Epidermal melanocyte (primary cell): ENCODE measurements around the gene EIF2A.

ENCODE experiments used
- DNase-seq: peaks from one replicate; pipeline ENCODE4 v3.0.0; 2011; ENCODE audit warnings: low spot score; ENCODE audit not compliant: insufficient read length

EIF2A gene

DNA sequence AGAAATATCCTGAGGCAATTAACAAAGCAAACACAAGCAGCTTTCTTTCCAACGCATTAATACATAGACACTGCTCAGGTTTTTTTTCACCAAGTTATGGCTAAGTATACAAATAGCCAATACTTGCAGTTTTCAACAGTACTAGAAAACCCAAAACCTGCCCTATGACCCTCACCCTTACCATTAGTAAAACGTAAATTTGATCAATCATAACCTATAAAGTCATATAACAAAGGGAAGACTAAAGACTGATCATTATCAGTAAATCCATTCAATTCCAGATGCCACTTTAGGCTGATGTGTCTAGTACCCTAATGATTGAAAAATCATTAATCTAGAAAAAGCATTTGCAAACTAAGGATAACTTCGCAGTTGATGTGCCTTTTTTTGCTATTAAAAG is 3.5 kb upstream of the EIF2A start:
- no peak for DNase-seq

DNA sequence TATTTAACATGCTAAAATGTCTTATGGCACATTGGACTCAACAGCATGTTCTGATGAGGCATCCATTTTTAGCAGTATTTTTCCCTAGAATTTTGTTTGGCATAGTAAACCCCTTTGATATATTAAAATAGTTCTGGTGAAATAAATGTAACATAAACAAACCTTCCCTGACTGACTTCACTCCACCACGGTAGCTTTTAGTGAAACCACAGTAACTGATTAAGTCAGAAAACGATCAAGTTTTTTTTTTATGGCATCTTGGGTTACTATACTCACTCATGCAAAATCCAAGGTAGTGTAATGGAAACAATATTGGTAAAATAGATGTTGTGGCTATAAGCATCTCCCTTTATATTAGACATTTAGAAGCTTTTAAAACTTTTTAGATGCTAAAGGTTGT is 3.1 kb upstream of the EIF2A start:
- no peak for DNase-seq

DNA sequence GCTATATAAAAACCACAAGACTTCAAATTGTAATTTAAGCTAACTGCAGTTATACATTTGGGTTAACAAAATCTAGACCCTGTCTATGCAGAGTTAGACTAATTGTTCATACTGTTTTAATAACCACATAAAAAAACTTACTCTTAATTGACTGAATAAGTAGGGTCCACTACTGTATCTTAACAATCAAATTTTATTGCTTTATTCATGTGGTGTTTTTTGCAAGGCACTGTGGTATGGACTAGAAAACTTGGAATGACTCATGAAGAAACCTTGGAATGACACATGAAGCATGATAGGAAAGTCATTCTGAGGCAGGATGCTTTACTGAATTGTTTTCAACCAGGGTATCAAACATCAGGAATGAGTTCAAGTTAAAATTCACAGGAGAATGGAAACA is 2.5 kb upstream of the EIF2A start:
- DNase-seq, result no peak

DNA sequence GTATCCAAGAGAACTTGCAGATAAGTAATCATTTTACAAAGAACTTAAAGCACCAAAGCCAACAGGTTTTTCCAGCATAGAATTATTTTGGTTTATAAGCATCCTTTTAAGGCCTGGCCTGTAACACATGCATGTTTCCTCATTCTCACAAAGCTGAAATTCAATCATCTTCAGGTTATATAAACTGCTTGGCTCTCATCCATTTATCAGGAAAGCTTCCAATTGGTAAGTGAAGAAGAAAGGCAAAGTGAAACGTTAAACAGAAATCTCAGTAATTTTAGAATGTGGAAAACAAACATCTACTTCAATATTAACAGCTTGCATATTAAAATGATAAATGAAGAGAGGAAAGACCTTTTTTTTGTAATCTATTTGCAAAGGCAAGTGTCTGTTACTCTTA is 1.9 kb upstream of the EIF2A start:
- no peak for DNase-seq

DNA sequence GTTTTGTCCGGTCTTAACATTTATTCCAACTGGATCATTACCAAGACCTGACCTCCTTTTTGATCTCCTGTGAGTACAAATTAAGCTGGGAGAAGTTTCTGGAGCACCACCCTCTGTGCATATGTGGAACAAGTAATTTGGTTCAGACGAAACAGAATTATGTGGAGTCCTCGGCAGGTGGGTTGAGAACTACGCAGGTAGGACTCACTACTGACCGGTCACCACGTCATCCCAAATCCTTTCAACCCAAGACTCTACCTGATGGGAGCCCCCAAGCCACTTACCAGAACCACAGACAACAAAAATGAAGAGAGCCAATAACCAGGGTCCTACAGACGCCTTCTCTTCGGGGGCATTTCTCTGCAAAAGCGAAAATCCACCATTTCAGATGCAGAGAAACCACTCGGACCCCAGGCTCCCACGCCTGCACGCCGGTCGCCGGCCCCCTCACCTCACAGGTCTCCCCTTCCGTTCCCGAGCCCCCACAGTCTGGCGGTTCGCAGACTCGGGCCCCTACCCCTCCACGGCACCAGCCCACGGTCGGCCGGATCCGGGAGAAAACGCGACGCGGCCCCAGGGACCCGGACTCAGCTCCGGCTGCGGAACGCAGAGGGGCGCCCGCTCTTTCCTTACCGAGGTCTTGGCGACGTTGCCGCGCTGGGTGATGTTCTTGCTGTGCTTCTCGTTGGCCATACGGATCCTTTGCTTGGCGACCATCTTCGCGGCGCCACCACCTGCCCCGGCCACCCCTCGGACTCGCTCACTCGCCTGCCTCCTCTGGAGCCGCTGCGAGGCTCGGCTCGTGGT is 965 bp upstream of the EIF2A start:
- DNase-seq, result no peak

DNA sequence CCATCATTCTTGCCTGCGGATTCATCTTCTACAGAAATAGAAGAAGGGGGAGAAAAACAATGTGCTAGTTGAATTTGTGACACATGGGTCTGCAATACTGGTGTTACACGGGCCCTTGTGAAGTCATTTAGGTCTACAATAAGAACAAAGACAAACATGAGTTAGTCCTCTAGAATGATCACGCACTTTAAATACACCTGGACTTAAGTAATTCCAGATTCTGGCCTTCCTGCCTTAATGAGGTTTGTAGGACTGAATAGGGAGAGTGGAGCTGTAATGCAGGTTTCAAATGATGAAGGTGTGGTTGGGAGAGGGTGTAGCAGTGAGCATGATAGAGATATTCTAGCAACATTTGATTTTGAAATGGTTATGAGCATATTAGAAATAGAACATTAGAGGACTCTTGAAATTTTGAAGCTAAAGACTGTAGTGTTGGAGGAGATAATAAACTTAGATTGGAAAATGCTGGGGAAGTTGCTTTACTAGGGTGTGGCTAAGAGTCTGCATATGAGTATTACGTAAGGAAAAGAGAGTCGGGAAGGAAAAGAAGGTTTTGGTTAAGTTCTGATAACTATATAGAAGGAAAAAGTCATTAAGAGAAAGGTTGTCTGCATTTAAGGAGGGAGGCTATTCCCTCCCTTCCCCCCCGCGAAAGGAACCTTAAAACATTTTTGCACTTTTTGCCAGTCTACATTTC is 606 bp downstream of the EIF2A start:
- DNase-seq, result peak; percentile 40

DNA sequence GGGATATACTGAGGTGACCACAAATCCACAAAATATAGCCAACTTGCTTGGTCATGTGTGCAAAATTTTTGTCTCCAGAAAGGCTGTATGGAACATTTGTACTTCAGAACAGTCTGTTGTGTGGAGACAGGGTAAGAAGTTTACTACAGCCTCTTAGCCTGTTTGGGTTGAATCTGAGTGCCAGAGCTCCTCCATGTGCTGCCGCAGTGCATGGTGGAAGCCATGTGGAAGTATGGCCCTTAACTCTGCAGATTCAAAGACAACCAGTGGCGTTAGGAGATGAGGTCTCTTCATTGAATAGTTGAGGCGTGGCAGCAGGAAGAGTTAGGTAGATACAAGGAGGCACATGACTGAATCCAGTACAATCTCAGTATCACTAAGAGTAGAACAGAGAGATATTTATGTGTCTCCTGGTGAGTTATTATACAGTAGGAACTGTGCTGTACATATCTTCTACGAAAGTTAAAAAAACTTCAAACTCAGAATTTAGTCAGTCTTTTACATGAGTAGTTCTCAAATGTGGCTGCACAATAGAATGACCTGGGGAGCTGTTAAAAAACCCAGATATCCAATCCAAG is 9.4 kb downstream of the EIF2A start:
- no peak for DNase-seq

DNA sequence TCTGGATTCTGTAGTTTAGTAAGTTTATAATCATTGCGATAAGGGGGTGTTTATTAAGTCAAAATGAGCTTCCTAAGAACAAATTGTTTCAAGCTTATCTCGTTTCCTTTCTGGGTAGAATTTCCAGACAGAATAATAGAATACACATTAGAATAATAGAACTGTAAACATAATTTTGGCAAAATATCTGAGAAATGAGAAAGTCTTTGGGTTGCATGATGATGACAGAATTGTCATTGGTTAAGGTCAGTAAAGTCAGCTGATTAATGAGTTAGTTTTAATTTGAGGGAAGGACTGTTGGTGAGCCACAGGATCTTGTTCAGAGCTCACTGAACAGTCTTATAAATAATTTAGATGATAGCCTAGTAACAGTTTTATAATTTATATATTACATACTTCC is 10.2 kb downstream of the EIF2A start:
- DNase-seq, result no peak

DNA sequence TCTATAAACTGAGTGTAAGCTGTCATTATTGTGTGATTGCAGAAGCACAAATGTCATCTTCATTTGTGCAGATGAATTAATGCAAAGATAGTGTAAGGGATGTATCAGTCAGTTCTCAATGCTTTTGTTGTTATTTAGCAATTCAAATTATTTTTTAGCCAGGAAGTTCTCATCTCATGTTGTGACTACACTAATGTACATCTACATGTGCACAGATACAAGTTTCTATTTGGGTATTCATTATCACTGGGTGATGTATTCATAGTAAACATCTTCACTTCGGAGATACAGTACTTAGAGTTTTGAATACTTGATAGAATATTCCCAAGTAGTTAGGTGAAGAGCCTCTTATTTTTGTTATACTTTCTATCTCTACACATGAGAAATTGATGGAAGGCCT is 11.1 kb downstream of the EIF2A start:
- no peak for DNase-seq

DNA sequence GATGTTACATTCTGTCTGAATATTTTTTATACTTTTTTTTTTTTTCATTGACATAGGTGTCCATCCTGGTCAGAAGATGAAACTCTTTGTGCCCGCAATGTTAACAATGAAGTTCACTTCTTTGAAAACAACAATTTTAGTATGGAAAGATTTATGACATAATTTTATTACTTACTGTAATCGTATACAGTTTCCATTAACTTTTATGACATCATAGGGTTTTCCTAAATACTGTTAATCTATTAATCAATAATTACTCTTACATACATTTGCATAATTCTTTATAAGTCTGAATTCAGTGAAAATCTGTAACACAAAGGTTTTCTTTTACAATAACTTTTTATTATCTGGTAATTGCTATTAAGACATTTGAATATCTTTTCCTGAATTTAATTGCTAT is 17.7 kb downstream of the EIF2A start:
- DNase-seq, result no peak

DNA sequence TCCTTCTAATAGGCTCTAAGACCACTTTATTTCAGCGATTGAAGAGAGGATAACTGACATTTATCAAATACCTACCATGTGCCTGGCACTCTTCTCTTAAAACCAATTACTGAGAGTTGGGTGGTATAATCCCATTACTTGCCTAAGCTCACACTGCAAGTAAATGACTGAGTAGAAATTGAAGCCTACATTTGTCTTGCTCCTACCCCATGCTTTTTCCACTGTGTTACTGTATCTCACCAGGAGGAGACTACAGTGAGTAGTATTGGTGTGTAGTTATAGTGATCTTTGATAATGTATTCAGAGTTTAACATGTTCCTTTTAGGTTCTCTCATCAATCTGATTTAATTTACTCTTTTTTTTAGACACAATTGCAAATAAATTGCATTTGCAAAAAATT is 20.7 kb downstream of the EIF2A start:
- DNase-seq, result no peak

DNA sequence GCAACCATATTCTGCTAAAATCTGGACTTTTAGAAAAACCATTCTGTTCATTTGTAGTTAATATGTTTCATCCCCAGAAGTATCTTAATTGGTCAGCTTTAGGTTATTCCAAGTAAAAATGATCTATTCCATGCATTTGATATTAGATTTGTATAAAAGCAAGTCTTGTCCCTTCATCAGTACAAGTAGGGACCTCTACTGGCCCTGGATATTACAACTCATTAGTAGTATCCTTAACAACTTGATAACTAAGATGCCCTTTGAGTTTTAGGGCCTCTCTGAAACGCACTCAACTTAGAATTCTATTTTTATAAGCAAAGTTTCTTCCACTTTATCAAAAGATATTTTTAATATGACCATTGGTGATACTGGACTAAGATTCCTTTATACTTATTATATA is 31.3 kb downstream of the EIF2A start:
- DNase-seq, result no peak

DNA sequence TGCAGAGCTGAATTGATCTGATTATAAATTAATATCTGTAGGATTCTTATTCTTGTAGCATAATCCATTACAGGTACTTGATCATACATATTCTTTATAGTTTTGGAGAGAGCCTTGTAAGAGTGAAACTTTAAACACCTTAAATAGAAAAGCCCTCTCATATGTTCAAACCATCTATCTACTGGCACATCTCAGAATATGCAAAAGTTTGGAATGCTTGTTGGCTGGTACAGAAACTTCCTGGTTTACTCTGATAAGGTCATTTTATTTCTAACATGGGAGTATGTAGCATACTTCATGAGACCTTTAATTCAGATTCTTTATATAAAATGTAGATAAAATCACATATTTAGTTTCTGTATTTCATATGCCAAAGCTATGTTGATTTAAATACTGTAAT is 34.6 kb downstream of the EIF2A start:
- no peak for DNase-seq

DNA sequence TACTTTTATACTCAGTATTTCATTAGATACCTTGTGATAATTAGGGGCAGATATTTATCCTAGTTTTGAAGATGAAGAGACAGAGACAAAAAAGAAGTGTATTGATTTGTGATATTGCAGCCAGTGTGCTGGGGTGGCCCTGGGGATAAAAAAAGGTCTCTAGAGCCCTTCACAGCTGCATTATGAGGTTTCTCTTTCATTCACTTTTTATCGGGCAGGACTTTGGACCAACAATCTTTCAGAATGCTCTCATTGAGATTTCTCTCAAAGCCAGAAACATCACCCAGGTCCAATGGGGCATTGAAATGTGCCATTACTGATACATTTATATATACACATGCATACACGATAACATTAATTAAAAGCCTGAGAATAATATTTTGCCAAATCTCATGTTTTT is 36.0 kb downstream of the EIF2A start:
- DNase-seq, result no peak

DNA sequence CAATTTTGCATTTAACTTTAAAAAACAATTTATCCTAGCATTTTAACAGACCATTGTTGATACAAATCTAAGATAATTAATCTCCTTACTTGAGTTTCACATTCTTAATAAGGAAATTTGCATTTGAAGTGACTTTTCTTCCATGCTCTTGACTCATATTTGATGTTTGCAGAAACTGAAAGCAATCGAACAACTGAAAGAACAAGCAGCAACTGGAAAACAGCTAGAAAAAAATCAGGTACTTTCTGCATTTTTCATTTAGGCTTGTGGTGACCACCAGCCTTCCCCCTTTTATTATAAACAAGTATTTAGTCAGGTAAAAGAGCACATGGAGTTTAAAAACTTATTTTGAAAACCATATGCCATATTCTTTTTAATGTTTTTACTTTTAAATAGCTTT is 36.4 kb downstream of the EIF2A start:
- no peak for DNase-seq

DNA sequence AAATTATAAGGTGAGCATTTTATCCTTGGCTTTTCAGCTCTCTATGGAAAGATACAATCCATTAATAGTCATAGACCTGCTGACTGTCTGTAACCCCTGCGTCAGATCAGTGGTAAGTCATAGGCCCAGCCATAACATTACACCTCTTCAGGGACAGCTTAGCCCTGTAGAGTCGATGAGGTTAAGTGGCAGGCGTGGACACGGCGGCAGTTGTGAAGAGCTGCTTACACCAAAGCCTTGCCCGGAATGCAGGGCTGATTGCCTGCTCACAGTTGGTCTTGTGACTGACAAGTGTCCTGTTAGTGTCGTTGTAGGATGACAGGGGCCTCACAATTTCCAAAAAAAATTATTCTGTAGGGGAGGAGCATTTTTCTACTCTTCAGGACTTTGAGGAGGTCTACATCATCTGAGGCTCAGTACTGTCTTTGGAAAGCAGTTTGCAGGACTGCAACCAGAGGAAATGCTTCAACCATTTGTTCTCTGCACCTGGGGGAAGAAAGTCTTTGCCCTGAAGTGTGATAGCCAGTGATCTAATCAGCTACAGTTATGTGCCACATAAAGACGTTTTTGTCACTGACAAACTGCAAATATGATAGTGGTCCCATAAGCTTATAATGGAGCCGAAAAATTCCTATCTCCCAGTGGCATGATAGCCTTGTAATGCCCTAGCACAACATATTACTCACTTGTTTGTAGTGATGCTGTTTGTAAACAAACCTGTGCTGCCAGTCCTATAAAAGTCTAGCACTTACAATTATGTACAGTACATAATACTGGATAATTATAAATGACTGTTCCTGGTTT is 41.6 kb downstream of the EIF2A start:
- DNase-seq, result no peak

DNA sequence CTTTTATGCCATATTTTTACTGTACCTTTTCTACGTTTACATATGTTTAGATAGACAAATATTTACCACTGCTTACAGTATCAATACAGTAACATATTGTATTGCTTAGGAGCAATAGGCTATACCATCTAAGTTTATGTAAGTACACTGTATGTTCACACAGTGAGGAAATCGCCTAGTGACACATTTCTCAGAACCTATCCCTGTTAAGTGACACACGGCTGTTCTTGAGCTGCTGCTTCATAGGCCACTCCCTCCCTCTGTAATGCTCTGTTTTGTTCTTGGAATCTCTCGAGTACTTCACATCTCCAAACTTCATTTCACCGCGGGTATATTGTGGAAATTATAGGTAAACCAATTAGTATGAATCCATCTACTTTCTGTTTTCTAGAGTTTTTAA is 43.2 kb downstream of the EIF2A start:
- DNase-seq, result no peak

DNA sequence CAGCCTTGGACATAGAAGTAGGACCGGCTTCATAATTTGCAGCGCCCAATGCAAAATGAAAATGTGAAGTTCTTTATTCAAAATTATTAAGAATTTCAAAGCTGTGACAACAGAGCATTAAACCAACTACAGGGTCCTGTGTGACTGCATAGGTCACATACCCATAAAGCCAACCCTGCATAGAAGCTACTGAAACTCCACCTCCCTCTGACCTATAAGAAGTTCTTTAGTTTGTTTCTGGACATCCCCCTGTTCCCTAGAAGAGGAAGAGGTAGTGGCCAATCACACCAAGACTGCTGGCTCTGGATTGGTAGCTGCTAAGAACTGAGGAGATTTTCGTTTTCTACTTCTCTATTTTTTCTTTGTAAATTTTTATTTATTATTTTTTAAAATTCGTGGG is 47.6 kb downstream of the EIF2A start:
- DNase-seq, result no peak

DNA sequence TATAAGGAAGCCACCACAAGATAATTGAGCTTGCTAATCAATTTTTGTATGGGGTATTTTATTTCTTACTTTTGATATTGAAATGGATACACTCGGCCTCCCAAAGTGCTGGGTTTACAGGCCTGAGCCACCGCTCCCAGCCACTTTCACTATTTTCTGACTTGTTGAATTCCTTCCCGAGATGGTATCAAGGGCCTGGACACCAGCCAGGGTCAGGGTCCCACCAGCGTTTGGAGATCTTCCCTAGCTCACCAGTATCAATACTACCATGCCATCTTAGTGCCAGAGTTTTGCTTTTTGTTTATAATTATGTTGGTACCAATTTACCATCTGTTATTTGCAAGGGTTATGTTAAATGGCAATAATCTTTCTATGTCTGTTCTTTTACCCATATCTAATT is 51.1 kb downstream of the EIF2A start:
- no peak for DNase-seq

DNA sequence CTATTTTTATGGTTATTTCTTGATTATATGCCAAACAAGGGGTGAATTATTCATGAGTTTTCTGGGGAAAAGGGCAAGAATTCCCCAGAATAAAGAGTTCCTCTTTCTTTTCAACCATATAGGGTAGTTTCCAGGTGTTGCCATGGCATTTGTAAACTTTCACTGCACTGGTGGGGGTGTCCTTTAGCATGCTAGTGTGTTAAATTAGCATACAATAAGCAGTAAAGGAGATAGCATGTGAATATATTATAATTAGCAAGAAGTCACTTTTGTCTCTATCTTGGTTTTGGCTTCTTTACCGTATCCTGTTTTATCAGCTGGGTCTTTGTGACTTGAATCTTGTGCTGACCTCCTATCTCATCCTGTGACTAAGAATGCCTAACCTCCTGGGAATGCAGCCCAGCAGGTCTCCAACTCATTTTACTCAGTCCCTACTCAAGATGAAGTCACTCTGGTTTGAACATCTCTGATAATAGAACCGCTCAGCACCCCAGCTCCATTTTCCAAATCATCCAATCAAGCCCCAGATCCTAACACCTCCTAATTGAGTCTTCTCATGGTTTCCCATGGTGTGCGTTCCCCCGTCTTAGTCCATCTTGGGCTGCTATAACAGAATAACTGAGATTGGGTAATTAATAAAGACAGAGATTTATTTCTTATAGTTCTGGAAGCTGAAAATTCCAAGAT is 53.2 kb downstream of the EIF2A start:
- DNase-seq, result no peak
